Measurements from ENCODE around the gene GHITM.

The GHITM gene

DNA sequence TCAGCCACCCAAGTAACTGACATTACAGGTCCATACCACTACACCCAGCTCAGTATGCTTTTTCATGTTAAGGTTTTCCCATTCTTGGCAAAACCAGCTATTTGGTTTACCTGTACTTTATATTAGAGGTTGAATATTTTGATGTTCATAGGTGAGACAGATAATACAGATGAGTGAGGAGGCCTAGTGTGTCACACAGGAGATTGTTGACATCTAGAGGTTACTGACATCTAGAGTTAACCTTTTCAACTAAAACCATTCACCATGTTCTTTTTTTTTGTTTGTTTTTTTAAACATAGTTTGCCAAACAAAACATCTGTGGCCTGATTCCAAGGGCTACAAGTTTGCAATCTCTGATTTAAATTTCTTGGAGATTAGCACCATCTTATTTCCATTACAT is 8.0 kb downstream of the GHITM start:
- TF ChIP-seq POLR2AphosphoS5 (IDR thresholded peaks at IDR 0.05; ENCODE audit: low read depth, low read length) (no peak), TAF1 (IDR thresholded peaks at IDR 0.05; ENCODE audit: borderline replicate concordance, insufficient read depth, low read length) (no peak), FOXP2 (optimal IDR thresholded peaks at IDR 0.05; ENCODE audit: borderline replicate concordance, extremely low read depth, extremely low read length, insufficient read depth) (no peak), SIN3A (IDR thresholded peaks at IDR 0.05; ENCODE audit: borderline replicate concordance, insufficient read depth, low read length) (no peak)
- TF ChIP-seq, protein P1, sequence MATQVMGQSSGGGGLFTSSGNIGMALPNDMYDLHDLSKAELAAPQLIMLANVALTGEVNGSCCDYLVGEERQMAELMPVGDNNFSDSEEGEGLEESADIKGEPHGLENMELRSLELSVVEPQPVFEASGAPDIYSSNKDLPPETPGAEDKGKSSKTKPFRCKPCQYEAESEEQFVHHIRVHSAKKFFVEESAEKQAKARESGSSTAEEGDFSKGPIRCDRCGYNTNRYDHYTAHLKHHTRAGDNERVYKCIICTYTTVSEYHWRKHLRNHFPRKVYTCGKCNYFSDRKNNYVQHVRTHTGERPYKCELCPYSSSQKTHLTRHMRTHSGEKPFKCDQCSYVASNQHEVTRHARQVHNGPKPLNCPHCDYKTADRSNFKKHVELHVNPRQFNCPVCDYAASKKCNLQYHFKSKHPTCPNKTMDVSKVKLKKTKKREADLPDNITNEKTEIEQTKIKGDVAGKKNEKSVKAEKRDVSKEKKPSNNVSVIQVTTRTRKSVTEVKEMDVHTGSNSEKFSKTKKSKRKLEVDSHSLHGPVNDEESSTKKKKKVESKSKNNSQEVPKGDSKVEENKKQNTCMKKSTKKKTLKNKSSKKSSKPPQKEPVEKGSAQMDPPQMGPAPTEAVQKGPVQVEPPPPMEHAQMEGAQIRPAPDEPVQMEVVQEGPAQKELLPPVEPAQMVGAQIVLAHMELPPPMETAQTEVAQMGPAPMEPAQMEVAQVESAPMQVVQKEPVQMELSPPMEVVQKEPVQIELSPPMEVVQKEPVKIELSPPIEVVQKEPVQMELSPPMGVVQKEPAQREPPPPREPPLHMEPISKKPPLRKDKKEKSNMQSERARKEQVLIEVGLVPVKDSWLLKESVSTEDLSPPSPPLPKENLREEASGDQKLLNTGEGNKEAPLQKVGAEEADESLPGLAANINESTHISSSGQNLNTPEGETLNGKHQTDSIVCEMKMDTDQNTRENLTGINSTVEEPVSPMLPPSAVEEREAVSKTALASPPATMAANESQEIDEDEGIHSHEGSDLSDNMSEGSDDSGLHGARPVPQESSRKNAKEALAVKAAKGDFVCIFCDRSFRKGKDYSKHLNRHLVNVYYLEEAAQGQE (IDR thresholded peaks at IDR 0.05; ENCODE audit: insufficient read depth in 1 of 2, low read depth in 2 of 2, low read length in 2 of 2) = no peak

DNA sequence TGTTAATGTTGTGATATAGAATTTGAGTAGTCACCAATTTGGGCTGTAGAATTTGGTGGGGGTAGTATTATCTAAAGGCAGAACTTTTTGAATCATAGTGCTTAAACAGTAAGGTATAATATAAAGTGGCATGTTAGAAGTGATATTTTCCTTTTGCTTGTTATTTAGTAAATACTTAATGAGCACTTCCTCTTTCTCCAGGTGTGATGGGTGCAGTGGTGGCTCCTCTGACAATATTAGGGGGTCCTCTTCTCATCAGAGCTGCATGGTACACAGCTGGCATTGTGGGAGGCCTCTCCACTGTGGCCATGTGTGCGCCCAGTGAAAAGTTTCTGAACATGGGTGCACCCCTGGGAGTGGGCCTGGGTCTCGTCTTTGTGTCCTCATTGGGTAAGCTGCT is 10.5 kb downstream of the GHITM start:
- TF ChIP-seq SIN3A (IDR thresholded peaks at IDR 0.05; ENCODE audit: borderline replicate concordance, insufficient read depth, low read length) (no peak), FOXP2 (optimal IDR thresholded peaks at IDR 0.05; ENCODE audit: borderline replicate concordance, extremely low read depth, extremely low read length, insufficient read depth) (no peak), TAF1 (IDR thresholded peaks at IDR 0.05; ENCODE audit: borderline replicate concordance, insufficient read depth, low read length) (no peak), POLR2AphosphoS5 (IDR thresholded peaks at IDR 0.05; ENCODE audit: low read depth, low read length) (no peak)
- TF ChIP-seq, protein P1 (IDR thresholded peaks at IDR 0.05; ENCODE audit: insufficient read depth in 1 of 2, low read depth in 2 of 2, low read length in 2 of 2) = no peak

DNA sequence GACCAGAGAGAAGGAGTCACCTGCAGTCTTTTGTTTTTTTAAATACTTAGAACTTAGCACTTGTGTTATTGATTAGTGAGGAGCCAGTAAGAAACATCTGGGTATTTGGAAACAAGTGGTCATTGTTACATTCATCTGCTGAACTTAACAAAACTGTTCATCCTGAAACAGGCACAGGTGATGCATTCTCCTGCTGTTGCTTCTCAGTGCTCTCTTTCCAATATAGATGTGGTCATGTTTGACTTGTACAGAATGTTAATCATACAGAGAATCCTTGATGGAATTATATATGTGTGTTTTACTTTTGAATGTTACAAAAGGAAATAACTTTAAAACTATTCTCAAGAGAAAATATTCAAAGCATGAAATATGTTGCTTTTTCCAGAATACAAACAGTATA is 13.5 kb downstream of the GHITM start:
- TF ChIP-seq, protein P1 (IDR thresholded peaks at IDR 0.05; ENCODE audit: insufficient read depth in 1 of 2, low read depth in 2 of 2, low read length in 2 of 2) = no peak
- TF ChIP-seq POLR2AphosphoS5 (IDR thresholded peaks at IDR 0.05; ENCODE audit: low read depth, low read length) (no peak), SIN3A (IDR thresholded peaks at IDR 0.05; ENCODE audit: borderline replicate concordance, insufficient read depth, low read length) (no peak), FOXP2 (optimal IDR thresholded peaks at IDR 0.05; ENCODE audit: borderline replicate concordance, extremely low read depth, extremely low read length, insufficient read depth) (no peak), TAF1 (IDR thresholded peaks at IDR 0.05; ENCODE audit: borderline replicate concordance, insufficient read depth, low read length) (no peak)

DNA sequence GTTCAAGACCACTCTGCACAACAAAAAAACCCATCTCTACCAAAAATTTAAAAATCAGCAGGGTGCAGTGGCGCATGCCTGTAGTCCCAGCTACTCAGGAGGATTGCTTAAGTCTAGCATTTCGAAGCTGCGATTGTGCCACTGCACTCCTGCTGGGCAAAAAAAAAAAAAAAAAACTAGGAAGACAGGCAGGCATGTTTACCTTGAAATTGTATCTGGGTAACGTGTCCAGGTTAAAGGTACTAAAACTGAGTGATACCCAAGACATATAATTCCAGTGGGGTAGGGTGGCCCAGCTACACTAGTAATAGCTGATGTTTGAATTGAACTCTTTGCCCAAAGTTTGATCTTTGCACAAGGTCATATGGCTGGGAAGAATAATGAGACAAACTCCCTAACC is 16.2 kb downstream of the GHITM start:
- TF ChIP-seq TAF1 (IDR thresholded peaks at IDR 0.05; ENCODE audit: borderline replicate concordance, insufficient read depth, low read length) = no peak
- no peak for TF ChIP-seq SIN3A (IDR thresholded peaks at IDR 0.05; ENCODE audit: borderline replicate concordance, insufficient read depth, low read length)
- no peak for TF ChIP-seq FOXP2 (optimal IDR thresholded peaks at IDR 0.05; ENCODE audit: borderline replicate concordance, extremely low read depth, extremely low read length, insufficient read depth)
- TF ChIP-seq, protein P1 (IDR thresholded peaks at IDR 0.05; ENCODE audit: insufficient read depth in 1 of 2, low read depth in 2 of 2, low read length in 2 of 2) = no peak
- TF ChIP-seq POLR2AphosphoS5 (IDR thresholded peaks at IDR 0.05; ENCODE audit: low read depth, low read length) = no peak

DNA sequence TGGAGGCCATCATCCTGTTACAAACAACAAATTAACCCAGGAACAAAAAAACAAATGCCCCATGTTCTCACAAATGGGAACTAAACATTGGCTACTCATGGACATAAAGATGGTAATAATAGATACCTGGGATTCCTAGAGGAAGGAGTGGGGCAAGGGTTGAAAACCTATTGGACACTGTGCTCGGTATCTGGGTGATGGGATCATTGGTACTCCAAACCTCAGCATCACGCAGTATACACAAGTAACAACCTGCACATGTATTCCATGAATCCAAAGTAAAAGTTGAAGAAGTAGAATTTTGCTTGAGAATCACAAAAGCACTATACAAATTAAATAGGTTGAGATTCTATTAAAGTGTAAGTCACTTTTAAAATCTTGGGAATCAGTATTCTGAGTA is 16.7 kb downstream of the GHITM start:
- TF ChIP-seq, protein P1 (IDR thresholded peaks at IDR 0.05; ENCODE audit: insufficient read depth in 1 of 2, low read depth in 2 of 2, low read length in 2 of 2) = no peak
- TF ChIP-seq POLR2AphosphoS5 (IDR thresholded peaks at IDR 0.05; ENCODE audit: low read depth, low read length) = no peak
- TF ChIP-seq FOXP2 (optimal IDR thresholded peaks at IDR 0.05; ENCODE audit: borderline replicate concordance, extremely low read depth, extremely low read length, insufficient read depth) = no peak

Measured in PFSK-1 (cell line).